GM12892 (cell line): ENCODE measurements around the gene HYAL3.

Experiments
- POLR2A ChIP-seq: IDR thresholded peaks from 2 replicates; pipeline ENCODE4 v1.6.1; 2011; ENCODE audit warnings: low read depth, low read length, control low read depth
- POLR2AphosphoS5 ChIP-seq: IDR thresholded peaks from 2 replicates; pipeline ENCODE4 v1.6.1; 2011; ENCODE audit warnings: low read depth, low read length, control low read depth
- TAF1 ChIP-seq: IDR thresholded peaks from 2 replicates; pipeline ENCODE4 v1.6.1; 2011; ENCODE audit warnings: low read depth, mild to moderate bottlenecking, control low read depth, low read length, borderline replicate concordance

DNA sequence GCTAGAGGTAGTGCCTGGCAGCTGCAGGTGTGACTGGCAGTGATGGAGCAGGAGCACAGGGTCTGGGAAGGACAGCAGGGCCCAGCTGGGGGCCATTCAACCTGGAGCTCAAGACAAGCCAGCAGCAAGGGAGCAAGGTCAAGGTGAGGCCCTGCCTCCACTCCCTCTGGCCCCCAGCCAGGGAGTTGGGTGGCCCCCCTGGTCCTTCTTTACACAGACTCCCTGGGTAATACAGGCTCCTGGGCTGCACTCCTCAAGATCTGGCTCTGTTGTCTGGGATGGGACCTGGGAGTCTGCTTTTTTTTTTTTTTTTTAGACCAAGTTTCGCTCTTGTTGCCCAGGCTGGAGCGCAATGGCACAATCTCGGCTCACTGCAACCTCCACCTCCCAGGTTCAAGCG, 48.7 kb downstream of the HYAL3 start:
- TF ChIP-seq POLR2A (no peak), POLR2AphosphoS5 (no peak), TAF1 (no peak)
